Colonic mucosa (tissue), 4 donors: ENCODE data around the gene PER2. TPM values are rescaled to one million over a fixed set of nuclear protein-coding genes. Genes with fewer than 3 reads are reported as not detected.

ENCODE experiments used
- DNase-seq: peaks from one replicate; pipeline ENCODE4 v3.0.0-alpha.2; 2020
- H3K27ac ChIP-seq: fragments of 200-600 bp; one replicate; pipeline ENCODE4 v1.8.0; 2021
- H3K27me3 ChIP-seq: fragments of 200-600 bp; one replicate; pipeline ENCODE4 v1.8.0; 2021
- H3K36me3 ChIP-seq: fragments of 200-600 bp; one replicate; pipeline ENCODE4 v1.8.0; 2021
- H3K4me1 ChIP-seq: fragments of 200-600 bp; one replicate; pipeline ENCODE4 v1.8.0; 2021; ENCODE audit warnings: mild to moderate bottlenecking
- H3K4me3 ChIP-seq: fragments of 200-600 bp; one replicate; pipeline ENCODE4 v1.8.0; 2021
- H3K9ac ChIP-seq, 2 donors: one replicate each; pipeline ENCODE4 v1.7.0; 2013; ENCODE audit warnings: control low read depth in 2 of 2, low read depth in 2 of 2, low read length in 2 of 2
- H3K9me3 ChIP-seq: fragments of 200-600 bp; one replicate; pipeline ENCODE4 v1.8.0; 2021
- intact Hi-C: fragments of 100-400 bp; cut with DNase I; formaldehyde crosslinking; loops from one replicate; pipeline ENCODE4 v1.14.1; 2022
- total RNA-seq, 2 donors: library from RNA; stranded (reverse); fragmentation: NEBNext Ultra II Directional in 1 of 2; extraction: Animal tissue kit (Norgen Biotek cat#: 25700) in 1 of 2; gene quantifications; one replicate each; pipeline ENCODE4 v1.2.1, GENCODE V29; 2021
- TF ChIP-seq, protein P1 (sequence below): fragments of 200-600 bp; IDR thresholded peaks from one replicate; pipeline ENCODE4 v1.8.0; 2022; ENCODE audit warnings: antibody characterized with exemption, mild to moderate bottlenecking
- donor health status: healthy.
- donor health status: DM: no; HTN: no; CAD: no.
- donor health status: DM: no; HTN: no; CAD: no.

PER2 gene
- total RNA-seq, 2 donors from 2014 or later = 22.1 to 29.2 TPM

DNA sequence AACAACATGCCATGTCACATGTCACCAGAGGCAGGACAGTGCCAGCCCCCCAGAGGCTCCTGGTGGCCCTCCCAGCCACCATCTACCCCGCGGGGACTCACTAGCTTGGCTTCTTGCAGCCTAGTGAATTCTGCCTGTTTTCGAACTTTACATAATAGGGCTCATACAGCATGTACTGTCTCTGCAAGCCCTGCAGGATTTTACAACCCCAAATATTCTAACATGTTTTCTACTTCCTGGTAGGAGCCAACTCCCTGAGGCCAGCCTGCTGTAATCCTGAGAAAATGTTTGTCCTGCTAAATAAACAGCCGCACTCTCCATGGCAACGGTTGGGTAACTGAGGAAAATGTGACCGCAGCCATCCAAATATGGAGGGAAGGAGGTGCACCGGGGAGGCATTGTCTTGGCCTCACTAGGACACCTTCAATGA, 2.7 kb downstream of the PER2 start:
- Histone ChIP-seq H3K4me3 (no peak overlapping the region), H3K9me3 (no peaks in the 10 kb centered on the region)

DNA sequence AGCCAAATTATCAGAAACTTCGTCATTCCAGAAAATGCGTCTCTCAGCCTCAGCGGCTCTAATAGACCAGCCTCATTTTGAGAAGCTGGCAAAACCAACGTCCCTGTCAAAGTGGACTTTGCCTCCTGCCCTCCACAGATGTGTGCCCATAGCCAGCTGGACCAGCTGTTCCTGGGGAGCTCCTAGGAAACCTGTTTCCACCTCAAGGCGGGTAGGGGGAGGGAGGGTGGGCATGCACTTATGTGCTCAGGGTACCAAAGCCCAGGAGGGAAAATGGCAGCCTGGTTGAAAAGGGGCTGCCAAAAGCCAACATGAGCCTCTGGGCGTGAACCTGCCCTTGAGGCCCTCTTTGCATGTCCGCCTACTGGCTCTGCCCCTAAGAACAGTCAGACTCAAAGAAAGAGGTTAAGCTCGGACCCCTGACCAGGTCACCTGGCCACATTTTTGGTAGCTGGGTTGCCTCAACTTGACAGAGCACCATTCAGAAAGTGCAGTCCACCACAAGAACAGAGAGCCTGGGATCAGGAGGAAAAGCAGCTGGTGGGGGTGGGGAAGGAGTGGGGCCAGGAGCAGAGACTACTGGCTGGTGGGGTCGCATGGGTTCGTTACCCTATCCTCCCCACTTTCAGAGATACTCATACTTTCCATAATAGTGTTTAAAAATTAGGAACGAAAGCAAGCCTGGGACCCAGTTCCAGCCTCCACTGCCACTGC, 3.5 kb downstream of the PER2 start:
- intact Hi-C loops = no loop called here
- Histone ChIP-seq H3K9me3 (no peaks in the 10 kb centered on the region), H3K36me3 (no peaks in the 10 kb centered on the region), H3K27ac (peak overlapping the region; percentile 92), H3K4me3 (no peak overlapping the region), H3K9ac (peak overlapping the region; percentile 61 to 99), H3K4me1 (peaks cover 25% of the 10 kb centered on the region), H3K27me3 (no peaks in the 10 kb centered on the region)
- TF ChIP-seq, protein P1, sequence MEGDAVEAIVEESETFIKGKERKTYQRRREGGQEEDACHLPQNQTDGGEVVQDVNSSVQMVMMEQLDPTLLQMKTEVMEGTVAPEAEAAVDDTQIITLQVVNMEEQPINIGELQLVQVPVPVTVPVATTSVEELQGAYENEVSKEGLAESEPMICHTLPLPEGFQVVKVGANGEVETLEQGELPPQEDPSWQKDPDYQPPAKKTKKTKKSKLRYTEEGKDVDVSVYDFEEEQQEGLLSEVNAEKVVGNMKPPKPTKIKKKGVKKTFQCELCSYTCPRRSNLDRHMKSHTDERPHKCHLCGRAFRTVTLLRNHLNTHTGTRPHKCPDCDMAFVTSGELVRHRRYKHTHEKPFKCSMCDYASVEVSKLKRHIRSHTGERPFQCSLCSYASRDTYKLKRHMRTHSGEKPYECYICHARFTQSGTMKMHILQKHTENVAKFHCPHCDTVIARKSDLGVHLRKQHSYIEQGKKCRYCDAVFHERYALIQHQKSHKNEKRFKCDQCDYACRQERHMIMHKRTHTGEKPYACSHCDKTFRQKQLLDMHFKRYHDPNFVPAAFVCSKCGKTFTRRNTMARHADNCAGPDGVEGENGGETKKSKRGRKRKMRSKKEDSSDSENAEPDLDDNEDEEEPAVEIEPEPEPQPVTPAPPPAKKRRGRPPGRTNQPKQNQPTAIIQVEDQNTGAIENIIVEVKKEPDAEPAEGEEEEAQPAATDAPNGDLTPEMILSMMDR = no peak
- peak; percentile 64 for DNase-seq

More for the DNA sequence above, 2.7 kb downstream of the PER2 start:
- H3K9ac ChIP-seq = peak overlapping the region; percentile 61 to 99
- peak; percentile 95 for DNase-seq
- peak overlapping the region; percentile 92 for H3K27ac ChIP-seq
- no peaks in the 10 kb centered on the region for H3K36me3 ChIP-seq
- intact Hi-C loops = no loop called here
- TF ChIP-seq, protein P1 = no peak
- H3K27me3 ChIP-seq = no peaks in the 10 kb centered on the region
- H3K4me1 ChIP-seq = peaks cover 18% of the 10 kb centered on the region

DNA sequence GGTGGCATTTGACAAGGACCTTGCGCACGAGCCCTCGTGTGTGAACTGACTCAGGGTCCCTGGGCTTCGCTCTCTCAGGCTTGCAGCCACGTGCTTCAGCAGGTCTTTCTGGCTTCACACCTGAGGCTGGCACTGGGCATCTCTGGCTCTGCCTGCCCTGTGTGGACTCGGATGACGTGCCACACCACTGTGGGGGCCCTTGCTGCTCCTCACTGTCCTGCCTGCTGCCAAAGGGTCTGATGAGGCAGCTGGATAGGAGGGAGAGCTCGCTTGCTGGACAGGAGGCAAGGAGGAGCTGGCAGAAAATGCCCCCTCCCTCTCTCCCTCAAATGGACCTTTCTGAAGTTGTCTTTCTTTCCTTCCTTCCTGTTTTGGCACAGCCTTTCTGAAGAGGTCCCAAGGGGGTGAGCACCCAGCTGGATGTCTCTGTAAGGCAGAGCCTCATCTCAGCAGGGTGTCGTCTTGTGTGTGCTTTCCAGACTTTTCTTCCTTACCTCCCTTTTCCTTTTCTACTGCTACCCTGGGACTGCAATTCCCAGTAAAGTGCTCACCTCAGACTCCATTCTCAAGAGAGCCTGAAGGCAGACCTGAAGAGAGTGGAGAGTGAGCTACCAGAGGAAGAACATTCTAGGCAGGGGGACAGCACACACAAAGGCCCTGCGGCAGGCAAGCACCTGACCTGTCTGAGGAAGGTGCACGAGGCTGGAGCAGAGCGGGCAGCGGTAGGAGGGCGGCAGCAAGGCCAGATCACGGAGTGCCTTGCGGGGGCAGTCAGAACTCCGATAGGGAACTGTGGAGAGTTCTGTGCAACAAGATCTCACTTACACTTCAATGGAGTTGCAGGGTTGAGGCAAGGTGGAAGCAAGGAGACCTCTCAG, 5.3 kb downstream of the PER2 start:
- no peaks in the 10 kb centered on the region for H3K27me3 ChIP-seq
- no peak overlapping the region for H3K27ac ChIP-seq
- H3K9ac ChIP-seq = no peak overlapping the region
- no peaks in the 10 kb centered on the region for H3K9me3 ChIP-seq
- H3K36me3 ChIP-seq = no peaks in the 10 kb centered on the region
- TF ChIP-seq, protein P1 = no peak
- intact Hi-C loops = no loop called here
- DNase-seq = no peak
- no peak overlapping the region for H3K4me3 ChIP-seq
- peaks cover 27% of the 10 kb centered on the region for H3K4me1 ChIP-seq

DNA sequence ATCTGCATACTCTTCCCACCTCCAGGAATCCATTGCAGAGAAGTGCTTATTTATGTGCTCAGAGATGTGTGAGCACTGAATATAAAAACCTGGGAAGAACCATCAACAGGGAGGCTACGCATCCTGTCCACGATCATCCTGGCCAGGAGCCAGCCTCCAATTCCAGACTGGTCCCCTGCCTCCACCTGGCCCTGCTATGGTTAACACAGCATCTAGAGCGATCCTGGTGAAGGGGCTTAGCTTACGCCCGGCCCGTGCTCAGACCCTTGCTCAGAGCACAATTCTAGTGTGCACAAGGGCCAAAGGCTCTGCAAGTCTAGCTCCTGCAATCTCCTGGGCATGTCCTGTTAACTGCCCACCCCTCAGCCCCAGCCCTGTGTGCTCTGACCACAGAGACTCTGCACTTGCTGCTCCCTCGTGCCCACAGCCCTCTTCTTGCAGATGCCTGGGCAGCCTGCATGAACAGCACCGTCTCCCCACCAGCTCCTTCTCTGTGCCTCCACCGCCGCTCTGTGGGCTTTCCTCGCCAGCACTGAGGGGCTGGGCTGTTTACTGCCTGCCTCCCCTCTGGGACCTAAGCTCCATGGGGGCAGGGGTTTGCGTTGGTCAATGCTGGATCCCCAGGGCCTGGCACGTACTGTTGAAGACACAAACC, 6.5 kb downstream of the PER2 start:
- Histone ChIP-seq H3K9me3 (no peaks in the 10 kb centered on the region), H3K27ac (no peak overlapping the region), H3K9ac (peak overlapping the region in 1 of 2 donors; percentile 15), H3K4me3 (no peak overlapping the region), H3K27me3 (no peaks in the 10 kb centered on the region), H3K36me3 (no peaks in the 10 kb centered on the region), H3K4me1 (peaks cover 24% of the 10 kb centered on the region)
- DNase-seq = no peak
- TF ChIP-seq, protein P1 = no peak
- intact Hi-C loops = no loop called here

DNA sequence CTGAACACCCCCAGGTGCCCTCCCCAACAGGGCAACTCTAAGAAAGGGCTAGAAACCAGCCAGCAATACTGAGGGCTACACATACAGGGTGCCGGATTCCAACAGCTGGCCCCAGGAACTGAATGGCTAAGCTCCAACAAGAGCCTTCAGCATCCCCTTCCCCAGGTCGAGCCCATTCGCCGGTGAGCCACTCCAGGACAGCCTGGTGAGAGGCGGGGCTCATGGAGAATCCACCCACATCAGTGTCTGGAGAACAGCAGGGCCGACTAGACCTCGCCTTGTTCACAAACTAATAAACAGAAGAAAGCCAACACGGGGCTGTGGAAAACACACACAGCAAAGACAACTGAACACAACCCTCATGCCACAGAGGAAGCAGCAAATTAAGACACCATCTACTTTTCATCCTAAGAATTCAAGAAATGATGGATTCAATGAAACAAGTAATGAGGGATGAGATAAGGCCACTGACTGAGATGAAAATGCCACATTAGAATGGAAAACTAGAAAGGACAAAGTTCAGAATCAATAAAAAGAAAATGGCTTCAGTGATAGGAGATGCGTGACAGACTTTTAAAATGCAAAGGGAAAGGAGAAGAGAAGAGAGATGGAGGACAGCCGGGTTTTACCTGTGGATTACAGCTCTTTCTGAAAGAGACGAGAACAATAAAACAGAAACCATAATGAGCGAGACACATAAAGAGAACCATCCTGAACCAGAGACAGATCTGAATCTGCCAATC, 8.2 kb downstream of the PER2 start:
- Histone ChIP-seq H3K36me3 (peaks cover 3% of the 10 kb centered on the region), H3K4me1 (peaks cover 22% of the 10 kb centered on the region), H3K9ac (peak overlapping the region in 1 of 2 donors; percentile 6), H3K27ac (peak overlapping the region; percentile 71), H3K4me3 (no peak overlapping the region), H3K27me3 (no peaks in the 10 kb centered on the region), H3K9me3 (no peaks in the 10 kb centered on the region)
- intact Hi-C loops = no loop called here
- DNase-seq = peak; percentile 72
- TF ChIP-seq, protein P1 = no peak
